Thyroid gland (tissue), 4 donors: ENCODE measurements around the gene DACH1. TPM values are rescaled to one million over a fixed set of nuclear protein-coding genes. Genes with fewer than 3 reads are reported as not detected.

Source experiments
- DNase-seq, 2 donors: peaks; one replicate each; pipeline ENCODE4 v3.0.0-alpha.2; 2019
- H3K27ac ChIP-seq, 3 donors: fragments of 200-600 bp; sonication (generic); 1 replicate in 2 of 3; 2 replicates in 1 of 3; pipeline ENCODE4 v1.5.1; 2016 to 2019; ENCODE audit warnings: mild to moderate bottlenecking in 1 of 3, moderate library complexity in 1 of 3
- H3K27me3 ChIP-seq: fragments of 200-600 bp; sonication (generic); one replicate; pipeline ENCODE4 v1.5.1; 2019
- H3K36me3 ChIP-seq, 2 donors: fragments of 200-600 bp; sonication (generic); one replicate each; pipeline ENCODE4 v1.5.1; 2016 to 2019
- H3K4me1 ChIP-seq, 2 donors: fragments of 200-600 bp; sonication (generic); one replicate each; pipeline ENCODE4 v1.5.1; 2017 to 2019
- H3K4me3 ChIP-seq, 3 donors: fragments of 200-600 bp; sonication (generic); replicated peaks in 1 of 3; 1 replicate in 2 of 3; 2 replicates in 1 of 3; pipeline ENCODE4 v1.5.1; 2016; ENCODE audit warnings: mild to moderate bottlenecking in 1 of 3
- H3K9me3 ChIP-seq: fragments of 200-600 bp; sonication (generic); one replicate; pipeline ENCODE4 v1.5.1; 2017
- CTCF ChIP-seq, 6 experiments: fragments of 200-600 bp in 3 of 6; fragments of 450-650 bp in 3 of 6; sonication (generic) in 3 of 6; IDR thresholded peaks; one replicate each; pipeline ENCODE4 v1.5.1; 2016 to 2019; ENCODE audit warnings: antibody characterized with exemption in 6 of 6, mild to moderate bottlenecking in 2 of 6, inconsistent platforms in 1 of 6, moderate library complexity in 1 of 6
- POLR2A ChIP-seq, 2 donors: fragments of 450-650 bp; IDR thresholded peaks; one replicate each; pipeline ENCODE4 v1.6.1; 2017; ENCODE audit warnings: antibody characterized with exemption in 2 of 2, mild to moderate bottlenecking in 2 of 2, moderate library complexity in 1 of 2
- WGBS, 2 donors: methylation state at CpG; one replicate each; pipeline ENCODE4 v1.1.5; 2017; 5-methylcytosine and 5-hydroxymethylcytosine counted together
- intact Hi-C: fragments of 100-400 bp; cut with DNase I; formaldehyde crosslinking; loops from one replicate; pipeline ENCODE4 v1.15.1; 2023
- total RNA-seq, 4 donors: library from RNA; depleted of rRNA; stranded (reverse); fragments of >200 nt; gene quantifications; one replicate each; pipeline ENCODE4 v1.2.3, GENCODE V29; 2016

DACH1 gene
- total RNA-seq, 4 donors from 2014 or later, result 0.33 to 0.49 (median 0.33) TPM; not detected in 1

GRCh38 chr13:71522941-71523526 is 344.0 kb downstream of the DACH1 start:
- no peak for DNase-seq
- Histone ChIP-seq H3K36me3 (no peaks in the 10 kb centered on the region), H3K27ac (no peak overlapping the region), H3K27me3 (no peaks in the 10 kb centered on the region), H3K4me1 (no peaks in the 10 kb centered on the region), H3K4me3 (no peak overlapping the region), H3K9me3 (no peaks in the 10 kb centered on the region)
- TF ChIP-seq CTCF (IDR thresholded peaks at IDR 0.05), result no peak
- TF ChIP-seq POLR2A (IDR thresholded peaks at IDR 0.05), result no peak
- intact Hi-C loops, result no loop called here
- WGBS, 2 donors, result 61 to 68% methylated on average over 4 of the region's 4 CpGs

DNA sequence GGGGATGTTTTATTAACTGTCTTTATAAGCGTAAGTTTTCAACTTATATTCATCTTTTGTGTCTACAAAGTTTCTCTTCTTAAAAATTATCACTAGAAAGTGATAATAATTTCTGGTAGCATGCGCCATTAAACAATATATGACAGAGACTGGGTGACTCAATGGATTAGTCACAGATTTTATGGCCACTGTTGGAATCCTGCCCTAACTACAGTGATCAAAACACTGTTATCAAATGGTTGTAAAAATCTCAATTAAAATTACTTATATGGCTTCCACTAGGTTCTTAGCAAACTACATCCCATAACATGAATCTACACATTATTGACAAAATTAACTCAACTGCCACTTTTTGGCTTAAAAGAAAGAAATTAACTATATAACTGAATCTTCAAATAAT is 350.0 kb downstream of the DACH1 start:
- no peaks in the 10 kb centered on the region for H3K9me3 ChIP-seq
- no peak for DNase-seq
- intact Hi-C loops, result no loop called here
- H3K4me3 ChIP-seq, result no peak overlapping the region
- WGBS, 2 donors, result 94 to 97% methylated on average over 2 of the region's 2 CpGs
- no peaks in the 10 kb centered on the region for H3K4me1 ChIP-seq
- no peaks in the 10 kb centered on the region for H3K27me3 ChIP-seq
- no peak overlapping the region for H3K27ac ChIP-seq
- no peaks in the 10 kb centered on the region for H3K36me3 ChIP-seq
- TF ChIP-seq CTCF (IDR thresholded peaks at IDR 0.05), result no peak
- no peak for TF ChIP-seq POLR2A (IDR thresholded peaks at IDR 0.05)

GRCh38 chr13:71516521-71516920 is 350.5 kb downstream of the DACH1 start:
- no peak for DNase-seq
- H3K27ac ChIP-seq, result no peak overlapping the region
- H3K4me1 ChIP-seq, result no peaks in the 10 kb centered on the region
- no peaks in the 10 kb centered on the region for H3K36me3 ChIP-seq
- no peaks in the 10 kb centered on the region for H3K9me3 ChIP-seq
- WGBS, 2 donors, result 87 to 88% methylated on average over 3 of the region's 3 CpGs
- TF ChIP-seq POLR2A (IDR thresholded peaks at IDR 0.05), result no peak
- no peak for TF ChIP-seq CTCF (IDR thresholded peaks at IDR 0.05)
- no peak overlapping the region for H3K4me3 ChIP-seq
- no peaks in the 10 kb centered on the region for H3K27me3 ChIP-seq
- intact Hi-C loops, result no loop called here

DNA sequence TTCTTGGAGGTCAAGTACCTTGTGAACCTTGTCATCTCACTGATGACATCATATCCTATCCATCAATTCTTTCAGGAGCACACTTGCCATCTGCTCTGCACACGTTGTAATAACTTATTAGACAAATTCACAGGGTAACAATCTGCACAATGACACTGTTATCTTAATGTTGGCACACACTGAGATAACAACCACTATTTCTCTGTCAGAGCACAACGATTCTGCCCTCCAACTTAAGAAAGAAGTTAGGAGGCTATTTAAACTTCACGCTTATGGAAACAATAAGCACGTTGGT is 351.3 kb downstream of the DACH1 start:
- TF ChIP-seq POLR2A (IDR thresholded peaks at IDR 0.05) (no peak), CTCF (IDR thresholded peaks at IDR 0.05) (no peak)
- DNase-seq, result no peak
- WGBS, 2 donors, result 34 to 37% methylated on average over 4 of the region's 4 CpGs

DNA sequence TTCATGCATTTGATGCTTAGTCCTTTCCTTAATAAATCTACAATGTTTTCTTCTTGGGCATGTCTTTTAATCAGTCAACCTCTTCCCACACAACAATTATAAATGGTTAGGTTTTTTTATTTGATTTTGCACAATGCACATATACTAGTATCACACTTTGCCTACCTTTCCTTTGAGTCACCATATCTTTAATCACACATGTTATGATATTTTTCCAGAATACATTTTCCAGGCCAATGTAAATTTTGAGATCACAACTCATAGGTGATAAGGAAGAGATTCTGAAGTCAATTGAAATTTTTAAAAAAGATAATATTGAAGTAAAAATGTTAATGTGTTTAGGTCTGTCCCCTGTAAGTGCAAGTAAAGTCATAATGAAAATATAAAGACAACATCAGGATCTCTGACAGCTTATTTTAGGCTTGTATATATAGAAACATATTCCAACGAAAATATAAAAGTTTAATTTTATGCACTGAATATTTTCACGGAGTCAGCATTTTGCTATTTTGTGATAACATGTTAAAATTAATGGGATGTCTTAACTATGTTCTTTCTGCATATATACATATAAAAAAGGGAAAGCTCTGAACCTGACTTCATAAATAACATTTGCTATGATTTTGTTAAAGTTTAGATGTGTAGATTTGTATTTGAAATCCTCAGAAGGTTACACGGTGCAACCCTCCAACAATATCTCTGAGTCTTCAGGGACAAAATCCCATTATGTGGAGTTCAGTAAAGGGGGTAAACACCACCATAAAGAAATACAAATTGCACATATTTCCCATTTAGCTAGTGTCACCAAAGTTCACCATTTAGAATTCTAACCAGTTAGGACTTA is 351.9 kb downstream of the DACH1 start:
- H3K4me1 ChIP-seq, result no peaks in the 10 kb centered on the region
- DNase-seq, result no peak
- no peaks in the 10 kb centered on the region for H3K27me3 ChIP-seq
- no peak overlapping the region for H3K4me3 ChIP-seq
- TF ChIP-seq POLR2A (IDR thresholded peaks at IDR 0.05) (no peak), CTCF (IDR thresholded peaks at IDR 0.05) (no peak)
- H3K36me3 ChIP-seq, result no peaks in the 10 kb centered on the region
- 75% methylated on average over 3 of the region's 3 CpGs for whole genome bisulfite sequencing, 2 donors
- intact Hi-C loops, result no loop called here
- no peaks in the 10 kb centered on the region for H3K9me3 ChIP-seq
- H3K27ac ChIP-seq, result no peak overlapping the region

More for the DNA sequence above, 351.3 kb downstream of the DACH1 start:
- Histone ChIP-seq H3K9me3 (no peaks in the 10 kb centered on the region), H3K36me3 (no peaks in the 10 kb centered on the region), H3K27me3 (no peaks in the 10 kb centered on the region), H3K4me3 (no peak overlapping the region), H3K27ac (no peak overlapping the region), H3K4me1 (no peaks in the 10 kb centered on the region)
- intact Hi-C loops, result no loop called here
